GM15510 (cell line): ENCODE data around the gene MAPK12.
A peak's percentile ranks its signal among the peaks of the same experiment; 100 is the strongest.

Experiments used
- POLR2A ChIP-seq: IDR thresholded peaks from 3 replicates; pipeline ENCODE4 v1.6.1; 2011; ENCODE audit warnings: borderline replicate concordance; ENCODE audit not compliant: insufficient read length; ENCODE audit errors: extremely low read depth

Gene MAPK12

DNA sequence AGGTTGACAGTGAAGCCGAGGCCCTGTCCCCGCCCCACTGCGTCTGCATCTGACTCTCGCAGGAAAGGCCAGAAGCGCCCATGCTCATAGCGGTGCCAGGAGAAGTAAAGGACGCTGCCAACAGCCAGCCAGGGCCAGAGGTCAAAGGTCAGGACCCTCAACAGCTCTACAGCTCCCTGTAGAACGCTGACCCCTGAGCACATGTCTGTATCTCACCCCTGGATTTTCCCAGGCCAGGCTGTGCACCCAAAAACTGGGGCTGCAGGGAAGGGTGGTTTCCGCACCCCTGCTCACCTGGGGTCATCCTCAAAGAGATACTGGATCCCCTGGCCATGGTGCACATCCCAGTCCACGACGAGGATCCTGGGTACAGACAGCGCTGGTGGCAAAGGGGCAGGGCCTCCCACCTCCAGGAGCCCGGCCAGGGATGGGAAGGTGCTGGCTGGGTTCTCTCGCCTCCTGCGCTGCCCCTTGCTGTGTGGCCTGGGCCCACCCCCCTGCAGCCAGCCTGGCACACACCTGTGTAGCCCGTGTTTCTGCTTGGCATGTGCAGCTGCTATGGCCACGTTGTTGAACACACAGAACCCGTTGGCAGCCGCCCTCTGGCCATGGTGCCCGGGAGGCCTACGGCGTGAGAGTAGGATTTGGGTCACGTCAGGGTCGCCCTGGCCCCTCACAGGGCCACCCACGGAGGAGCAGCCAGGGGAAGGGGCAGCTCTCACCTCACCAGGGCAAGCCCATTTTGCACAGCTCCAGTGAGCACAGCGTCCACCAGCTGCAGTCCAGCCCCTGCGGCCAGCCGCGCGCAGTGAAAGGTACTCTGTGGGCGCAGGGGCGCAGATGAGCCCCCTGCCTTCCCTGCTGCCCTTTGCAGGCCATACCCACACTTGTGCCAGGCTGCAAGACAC, 11.9 kb downstream of the MAPK12 start:
- TF ChIP-seq POLR2A = no peak

DNA sequence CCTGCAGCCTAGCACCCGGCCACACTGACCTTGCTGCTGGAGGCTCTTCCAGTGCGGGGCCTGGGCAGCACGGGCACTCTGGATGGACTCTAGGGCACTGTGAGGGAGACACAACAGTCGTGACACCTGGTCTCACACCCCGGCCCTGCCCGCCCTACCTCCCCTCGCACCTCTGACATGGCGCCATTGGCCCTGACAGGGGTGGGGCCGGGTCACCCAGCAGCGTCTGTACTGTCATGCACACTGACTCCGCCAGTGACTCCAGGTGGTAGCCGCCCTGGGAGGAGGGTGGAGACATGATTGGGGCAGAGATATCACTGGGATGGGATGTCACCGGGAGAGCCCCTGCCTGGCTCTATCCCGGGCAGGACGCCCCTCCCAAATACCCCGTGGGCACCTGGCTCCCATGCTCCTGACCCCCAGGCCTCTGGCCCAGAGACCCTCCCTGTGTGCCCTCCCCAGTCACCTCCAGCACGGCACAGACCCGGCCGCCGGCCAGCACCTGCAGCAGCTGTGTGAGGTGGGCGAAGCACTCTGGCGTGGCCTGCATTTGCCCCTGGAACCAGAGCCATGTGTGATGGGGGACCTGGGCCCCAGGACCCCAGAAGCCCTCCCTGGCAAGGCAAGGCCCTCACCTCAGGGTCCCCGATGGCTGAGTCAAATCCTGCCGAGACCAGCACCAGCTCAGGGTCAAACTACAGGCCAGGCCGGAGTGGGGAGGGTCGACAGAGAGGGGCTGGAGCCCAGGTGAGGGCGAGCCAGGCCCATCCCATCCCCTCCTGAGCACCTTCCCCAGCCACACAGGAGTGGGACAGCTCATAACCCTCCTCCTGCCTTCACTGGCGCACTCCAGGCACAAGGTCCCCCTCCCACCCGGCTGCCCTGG, 13.0 kb downstream of the MAPK12 start:
- TF ChIP-seq POLR2A = peak; percentile 2

DNA sequence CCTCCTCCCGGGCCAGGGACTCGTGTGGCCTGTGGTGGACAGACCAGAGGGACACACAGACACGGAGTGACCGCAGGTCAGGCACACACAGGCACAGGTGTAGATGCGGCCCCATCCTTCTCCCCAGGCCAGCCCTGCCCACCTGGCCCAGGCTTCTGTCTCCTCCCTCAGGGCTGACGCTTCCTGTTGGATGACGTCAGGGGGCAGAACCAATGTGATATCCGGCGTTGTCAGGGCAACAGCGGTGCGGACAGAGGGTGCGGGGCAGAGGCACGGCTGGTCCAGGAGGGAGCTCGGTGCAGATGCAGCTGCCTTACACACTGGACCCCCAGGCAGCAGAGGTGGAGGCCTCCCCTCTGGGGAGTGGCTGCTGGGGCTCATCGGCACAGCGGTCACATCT, 13.7 kb downstream of the MAPK12 start:
- TF ChIP-seq POLR2A = no peak

DNA sequence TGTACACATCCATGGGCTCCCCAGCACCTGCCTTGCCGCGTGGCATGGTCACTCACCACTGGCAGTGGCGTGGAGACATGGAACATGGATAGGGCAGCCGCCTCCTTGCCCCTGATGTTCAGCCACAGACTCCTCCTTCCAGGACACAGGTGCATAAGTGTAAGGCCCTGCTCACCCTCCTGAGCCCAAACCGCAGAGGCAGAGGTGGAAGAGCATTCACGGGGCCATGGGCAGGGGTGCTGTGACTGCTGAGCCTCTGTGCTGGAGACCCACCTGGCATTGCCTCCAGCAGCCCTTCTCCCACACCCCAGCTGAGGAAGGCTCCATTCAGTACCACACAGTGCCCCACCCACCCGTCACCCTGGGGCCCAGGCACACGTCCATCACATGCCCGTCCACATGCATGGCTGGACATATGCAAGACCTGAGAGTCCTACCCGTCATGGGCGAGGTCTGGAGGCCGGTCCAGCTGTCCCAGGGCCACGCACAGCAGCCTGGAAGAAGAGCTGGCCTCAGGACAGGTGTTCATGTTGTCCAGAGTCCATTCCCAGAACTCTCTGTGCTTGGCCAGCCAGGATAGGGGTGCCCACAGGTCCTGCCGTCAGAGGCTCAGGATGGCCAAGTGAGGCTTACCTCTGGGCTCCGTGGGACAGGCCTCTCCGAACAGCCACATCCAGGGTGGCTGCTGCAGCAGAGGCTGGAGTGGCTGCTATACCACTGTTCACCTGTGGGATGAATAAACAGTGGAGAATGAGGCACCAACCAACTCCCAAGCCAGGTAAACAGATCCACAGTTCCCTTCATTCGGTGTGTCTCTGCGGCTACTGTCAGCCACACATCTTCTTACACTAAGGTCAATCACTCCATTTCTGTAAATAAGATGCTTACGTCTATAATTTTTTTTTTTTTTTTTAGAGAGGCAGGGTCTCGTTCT, 15.0 kb downstream of the MAPK12 start:
- TF ChIP-seq POLR2A = no peak

DNA sequence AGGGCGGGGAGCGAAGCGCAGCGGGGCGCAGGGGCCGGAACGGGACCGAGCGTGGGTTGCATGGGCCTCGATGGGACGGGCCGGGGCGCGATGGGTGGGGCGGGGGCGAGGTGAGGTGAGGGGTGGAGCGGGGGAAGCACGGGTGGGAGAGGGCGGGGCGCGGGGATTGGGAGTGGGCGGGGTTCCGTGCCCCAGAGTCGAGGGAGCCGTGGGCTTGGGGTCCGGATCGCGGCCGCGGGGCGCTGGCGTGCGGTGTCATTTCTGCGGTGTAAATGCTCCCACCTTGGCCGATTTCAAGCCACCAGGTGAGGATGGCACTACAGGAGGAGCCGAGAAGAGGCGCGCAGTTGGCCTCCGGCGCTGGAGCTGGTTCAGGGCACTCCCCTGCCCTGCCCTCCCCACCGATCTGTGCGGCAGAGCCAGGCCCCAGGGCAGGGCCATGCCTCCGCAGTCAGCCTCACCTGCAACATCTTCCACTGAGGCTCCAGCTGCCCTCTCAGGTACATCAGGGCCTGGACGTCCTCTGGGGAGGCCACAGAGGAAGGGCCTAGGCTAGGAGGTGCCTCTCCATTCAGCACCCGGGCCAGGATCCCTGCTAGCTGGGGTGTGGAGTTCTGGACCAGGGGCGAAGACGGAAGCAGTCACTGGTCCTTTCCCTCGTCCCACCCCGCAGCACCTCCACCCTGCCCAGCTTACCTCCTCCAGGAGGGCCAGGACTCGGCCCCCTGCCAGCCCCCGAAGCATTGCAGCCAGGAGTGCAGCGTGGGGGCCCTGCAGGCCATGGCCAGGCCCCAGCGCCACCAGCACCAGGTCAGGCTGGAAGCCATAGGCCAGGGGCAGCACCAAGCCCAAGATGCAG, 16.0 kb downstream of the MAPK12 start:
- no peak for TF ChIP-seq POLR2A

DNA sequence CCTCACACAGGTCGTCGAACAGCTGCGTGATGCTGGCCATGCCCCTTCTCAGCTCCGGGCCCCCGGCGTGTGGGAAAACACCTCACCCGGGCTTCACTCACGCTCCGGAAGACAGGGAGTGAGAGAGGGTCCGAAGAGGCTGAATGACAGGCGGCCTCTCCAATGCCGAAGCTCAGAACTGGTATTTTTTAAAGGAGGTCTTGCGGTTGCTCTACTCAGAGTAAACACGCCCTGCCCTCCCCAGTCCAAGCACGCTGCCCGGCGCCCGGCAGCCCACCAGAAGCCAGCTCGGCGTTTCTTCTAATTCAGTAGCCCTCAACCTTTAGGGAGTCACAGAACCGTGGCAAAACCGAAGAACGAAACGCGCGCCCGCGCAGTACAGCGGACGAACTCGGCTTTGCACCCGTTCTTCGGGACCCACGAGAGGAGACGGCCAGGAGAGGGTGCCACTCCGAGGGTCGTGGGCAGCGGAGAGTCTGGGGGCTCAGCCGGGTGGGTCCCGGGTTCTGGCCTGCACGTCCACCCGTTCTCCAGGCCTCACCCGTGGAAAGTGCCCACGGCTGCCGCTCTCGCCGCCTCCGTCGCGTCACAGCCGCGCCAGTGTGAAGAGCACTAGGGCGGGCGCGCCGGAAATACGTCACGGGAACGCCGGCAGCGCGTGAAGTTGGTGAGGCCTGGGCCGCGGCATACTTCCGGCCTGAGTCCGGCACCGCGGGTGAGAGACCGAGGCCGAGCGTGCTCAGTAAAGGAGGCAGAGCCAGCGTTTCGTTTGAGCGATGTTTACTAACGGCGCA, 16.9 kb downstream of the MAPK12 start, which contains the start of gene TUBGCP6:
TUBGCP6 (minus strand) TSS at position 604 of the 794 bp plus-strand sequence; CDS start at position 40, 564 bp downstream.
- peak; percentile 94 for TF ChIP-seq POLR2A

DNA sequence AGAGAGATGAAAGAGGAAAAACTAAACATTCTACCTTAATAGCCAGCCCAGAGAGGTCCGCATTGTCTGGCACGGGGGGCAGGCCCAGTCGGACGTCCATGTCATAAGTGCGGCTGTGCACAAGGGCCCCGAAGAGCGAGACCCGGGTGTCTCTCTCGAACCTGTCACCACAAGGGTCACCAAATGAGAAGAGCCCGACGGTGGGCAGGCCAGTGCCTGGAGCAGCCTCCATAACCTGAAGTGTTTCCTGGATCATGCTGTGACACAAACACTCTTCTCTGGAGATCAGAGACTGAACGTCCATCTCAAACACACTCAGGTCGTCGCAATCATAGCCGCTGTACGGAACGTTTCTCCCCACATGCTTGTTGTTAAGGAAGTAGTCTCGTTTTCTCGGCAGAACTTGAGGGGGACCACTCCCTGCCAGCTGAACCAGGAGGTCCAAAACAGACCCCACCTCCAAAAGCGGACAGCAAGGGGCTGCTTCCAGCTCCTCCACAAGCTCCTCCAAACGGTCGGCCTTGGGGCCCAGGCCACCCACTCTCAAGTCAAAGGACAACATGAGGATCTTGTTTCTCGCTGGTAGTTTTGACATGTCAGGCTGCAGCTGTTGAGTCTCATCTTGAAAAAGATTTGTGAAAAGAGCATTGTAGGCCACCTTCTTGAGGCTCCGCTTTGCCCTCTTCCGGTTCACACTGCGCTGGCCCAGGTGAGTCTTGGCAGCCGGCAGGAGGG, 17.6 kb downstream of the MAPK12 start:
- no peak for TF ChIP-seq POLR2A

DNA sequence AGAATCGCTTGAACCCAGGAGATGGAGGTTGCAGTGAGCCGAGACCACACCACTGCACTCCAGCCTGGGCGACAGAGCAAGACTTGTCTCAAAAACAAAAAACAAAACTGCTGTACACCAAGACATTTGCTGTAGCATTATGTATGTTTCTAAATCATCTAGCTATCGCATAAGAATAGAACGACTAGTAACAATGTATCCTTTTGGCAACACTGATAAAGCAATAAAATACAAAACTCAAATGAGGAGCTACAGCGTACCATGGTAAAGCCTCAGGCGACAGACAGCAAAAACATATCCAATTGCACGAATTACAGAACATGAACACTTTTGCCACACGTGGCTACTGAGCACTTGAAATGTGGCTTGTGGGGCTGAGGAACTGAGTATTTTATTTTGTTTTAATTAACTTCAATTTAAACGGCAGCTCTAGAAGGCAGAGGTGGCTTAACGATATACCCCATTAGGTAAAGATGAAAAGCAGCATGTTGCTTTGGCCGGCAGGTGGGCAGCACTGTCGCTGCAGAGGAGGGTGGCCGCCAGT, 19.0 kb downstream of the MAPK12 start:
- TF ChIP-seq POLR2A = no peak

DNA sequence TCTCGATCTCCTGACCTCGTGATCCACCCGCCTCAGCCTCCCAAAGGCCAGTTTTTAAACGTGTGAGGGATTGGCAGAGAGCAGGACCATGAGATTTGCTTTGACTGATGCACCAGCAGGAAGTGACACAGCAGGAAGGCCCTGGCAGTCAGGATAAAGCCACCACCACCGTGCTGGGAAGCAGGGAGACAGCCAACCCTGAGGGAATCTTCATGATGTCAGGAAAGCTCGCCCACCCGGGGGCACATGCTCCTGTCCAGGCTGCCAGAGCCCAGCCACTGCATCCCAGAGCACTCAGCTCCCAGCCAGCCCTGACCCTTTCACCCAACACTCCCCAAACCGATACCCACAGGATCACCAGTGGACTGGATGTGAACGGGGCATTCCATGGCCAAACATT, 22.7 kb downstream of the MAPK12 start:
- TF ChIP-seq POLR2A = no peak

DNA sequence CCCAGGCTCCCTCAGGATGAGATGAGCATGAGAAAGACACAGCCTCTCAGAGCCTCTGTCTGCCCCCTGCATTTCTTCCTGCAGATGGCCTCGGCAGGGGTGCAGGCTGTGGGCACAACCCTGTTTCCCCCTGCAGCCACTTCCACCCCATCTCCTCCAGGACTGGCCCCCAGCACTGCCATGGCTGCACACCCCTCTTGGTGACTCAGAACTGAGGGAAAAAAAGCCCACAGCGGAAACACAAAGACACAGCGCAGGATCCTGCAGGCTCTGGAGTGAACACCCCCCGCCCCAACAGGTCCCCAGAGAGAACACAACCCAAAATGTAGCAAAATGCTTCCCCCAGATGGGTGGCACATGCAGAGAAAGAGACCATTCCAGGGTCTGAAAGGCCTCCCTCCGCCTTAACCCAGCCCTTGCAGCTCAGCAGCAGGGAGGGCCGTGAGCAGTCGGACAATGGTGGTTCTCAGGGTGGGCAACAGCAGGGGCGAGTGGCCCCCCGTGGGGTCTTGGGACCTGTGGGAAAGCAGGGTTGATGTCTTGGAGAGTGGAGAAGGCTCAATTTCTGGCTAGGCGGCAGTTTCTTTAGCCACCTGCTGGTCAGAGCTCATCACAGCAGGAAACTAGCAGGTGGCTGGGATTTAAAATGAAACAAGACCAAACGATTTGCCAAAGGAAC, 24.6 kb downstream of the MAPK12 start:
- TF ChIP-seq POLR2A = no peak

DNA sequence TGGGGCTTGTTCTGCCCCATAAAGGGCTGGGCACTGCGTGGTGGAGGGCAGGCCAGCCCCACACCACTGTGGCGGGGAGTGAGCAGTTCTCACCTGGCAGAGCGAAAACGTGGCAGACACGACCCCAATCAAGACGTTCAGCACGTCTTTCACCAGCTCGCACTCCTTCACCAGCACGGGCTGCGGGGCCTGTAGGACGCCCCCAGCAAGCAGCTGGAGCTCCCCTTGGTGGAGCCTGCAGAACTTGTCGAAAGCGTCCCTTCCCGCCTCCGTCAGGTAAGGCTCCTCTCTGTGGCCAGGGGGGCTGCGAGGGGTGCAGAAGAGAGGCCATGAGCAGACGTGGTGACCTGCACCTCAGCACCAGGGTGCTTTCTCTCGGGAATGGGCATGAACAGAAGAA, 28.3 kb downstream of the MAPK12 start:
- no peak for TF ChIP-seq POLR2A
